HEK293T (cell line): ENCODE data around the gene DCDC1.

Experiments
- ARNT ChIP-seq: fragments of 450-650 bp; IDR thresholded peaks from 2 replicates; pipeline ENCODE4 v1.6.1; 2017; ENCODE audit warnings: mild to moderate bottlenecking
- BHLHE40 ChIP-seq: fragments of 450-650 bp; IDR thresholded peaks from 2 replicates; pipeline ENCODE4 v1.6.1; 2016; ENCODE audit warnings: mild to moderate bottlenecking, moderate library complexity, borderline replicate concordance
- ELF4 ChIP-seq: fragments of 450-650 bp; IDR thresholded peaks from 2 replicates; pipeline ENCODE4 v1.6.1; 2017; ENCODE audit warnings: antibody characterized with exemption
- FOXA1 ChIP-seq: fragments of 450-650 bp; IDR thresholded peaks from 2 replicates; pipeline ENCODE4 v1.6.1; 2016; ENCODE audit warnings: mild to moderate bottlenecking
- FOXK2 ChIP-seq: fragments of 450-650 bp; IDR thresholded peaks from 2 replicates; pipeline ENCODE4 v1.6.1; 2016; ENCODE audit warnings: mild to moderate bottlenecking
- FOXM1 ChIP-seq: fragments of 450-650 bp; IDR thresholded peaks from 2 replicates; pipeline ENCODE4 v1.6.1; 2017; ENCODE audit warnings: mild to moderate bottlenecking, borderline replicate concordance
- HDGF ChIP-seq: fragments of 450-650 bp; IDR thresholded peaks from 2 replicates; pipeline ENCODE4 v1.6.1; 2017; ENCODE audit warnings: antibody characterized with exemption, borderline replicate concordance
- L3MBTL2 ChIP-seq: fragments of 450-650 bp; conservative IDR thresholded peaks from 2 replicates; pipeline ENCODE4 v1.6.1; 2016; ENCODE audit warnings: mild to moderate bottlenecking
- LEF1 ChIP-seq: fragments of 450-650 bp; IDR thresholded peaks from 2 replicates; pipeline ENCODE4 v1.6.1; 2017; ENCODE audit warnings: mild to moderate bottlenecking, borderline replicate concordance
- SP1 ChIP-seq: fragments of 450-650 bp; IDR thresholded peaks from 2 replicates; pipeline ENCODE4 v1.6.1; 2017
- SUZ12 ChIP-seq: fragments of 450-650 bp; IDR thresholded peaks from 2 replicates; pipeline ENCODE4 v1.6.1; 2016; ENCODE audit warnings: mild to moderate bottlenecking
- TARDBP ChIP-seq: fragments of 450-650 bp; IDR thresholded peaks from 2 replicates; pipeline ENCODE4 v1.6.1; 2016
- ZNF384 ChIP-seq: fragments of 450-650 bp; IDR thresholded peaks from 2 replicates; pipeline ENCODE4 v1.6.1; 2016
- TF ChIP-seq, protein P1 (sequence below): fragments of 450-650 bp; IDR thresholded peaks from 2 replicates; pipeline ENCODE4 v1.6.1; 2016

DNA sequence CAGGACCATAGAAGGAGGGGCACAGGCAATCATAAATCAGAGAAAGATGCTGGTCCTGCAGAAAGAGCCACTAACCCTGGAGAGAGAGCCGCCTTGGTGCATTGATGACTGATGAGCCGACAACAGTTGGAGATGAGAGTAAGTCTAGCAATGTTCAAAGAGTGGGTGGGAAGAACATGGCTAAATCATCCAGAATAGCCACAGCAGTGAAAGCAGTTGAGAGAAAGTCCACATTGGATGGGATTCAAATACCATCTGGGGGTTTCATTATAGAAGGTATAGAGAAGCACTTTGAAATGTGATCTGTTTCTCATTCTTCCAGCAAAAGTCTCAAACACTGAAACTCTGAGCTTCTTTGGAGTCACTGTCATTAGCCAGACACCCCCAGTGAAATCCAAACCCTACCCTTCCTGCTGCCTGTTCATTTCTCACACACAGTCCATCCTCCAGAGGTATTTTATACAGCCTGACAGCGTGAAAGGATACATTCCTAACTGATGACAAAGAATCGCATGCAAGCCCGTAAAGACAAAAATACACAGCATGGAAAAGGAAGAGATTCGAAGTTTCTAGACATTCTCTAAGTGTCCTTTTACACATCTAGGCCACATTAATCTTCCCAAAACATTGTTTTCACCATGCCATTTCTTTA, 480.3 kb downstream of the DCDC1 start:
- TF ChIP-seq SP1 = no peak
- no peak for TF ChIP-seq ELF4
- no peak for TF ChIP-seq TARDBP
- TF ChIP-seq SUZ12 = no peak
- TF ChIP-seq FOXK2 = no peak
- TF ChIP-seq ARNT = no peak
- no peak for TF ChIP-seq ZNF384
- TF ChIP-seq, protein P1, sequence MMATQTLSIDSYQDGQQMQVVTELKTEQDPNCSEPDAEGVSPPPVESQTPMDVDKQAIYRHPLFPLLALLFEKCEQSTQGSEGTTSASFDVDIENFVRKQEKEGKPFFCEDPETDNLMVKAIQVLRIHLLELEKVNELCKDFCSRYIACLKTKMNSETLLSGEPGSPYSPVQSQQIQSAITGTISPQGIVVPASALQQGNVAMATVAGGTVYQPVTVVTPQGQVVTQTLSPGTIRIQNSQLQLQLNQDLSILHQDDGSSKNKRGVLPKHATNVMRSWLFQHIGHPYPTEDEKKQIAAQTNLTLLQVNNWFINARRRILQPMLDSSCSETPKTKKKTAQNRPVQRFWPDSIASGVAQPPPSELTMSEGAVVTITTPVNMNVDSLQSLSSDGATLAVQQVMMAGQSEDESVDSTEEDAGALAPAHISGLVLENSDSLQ = no peak
- TF ChIP-seq FOXM1 = no peak
- TF ChIP-seq LEF1 = no peak
- no peak for TF ChIP-seq FOXA1
- TF ChIP-seq BHLHE40 = no peak
- no peak for TF ChIP-seq L3MBTL2
- no peak for TF ChIP-seq HDGF
